GM19372 (cell line): ENCODE results near the gene FCRL3.
"Not testable (repeated sequence)": the region's sequence is repeated elsewhere in the genome, so short reads cannot be mapped to it uniquely, and the experiment has no call there.

Experiments used
- ATAC-seq: cut with Tn5 transposase; IDR thresholded peaks from one replicate; pipeline ENCODE4 v1.9.1; 2021; ENCODE audit warnings: mild to moderate bottlenecking, low read depth, moderate library complexity; ENCODE audit not compliant: unreplicated experiment

The FCRL3 gene

GRCh38 chr1:157700732-157701131, at the start of gene FCRL3:
Gene FCRL3, minus strand, starts transcription at chr1:157700769. Its CDS starts 280 bp downstream, at chr1:157700489.
- no peak for ATAC-seq

- no peak for ATAC-seq
Observed at GRCh38 chr1:157748262-157748817, 47.8 kb upstream of the FCRL3 start.

GRCh38 chr1:157739229-157739901, 38.8 kb upstream of the FCRL3 start:
- ATAC-seq = no peak

- ATAC-seq = not testable (repeated sequence)
Observed at GRCh38 chr1:157735991-157736390, 35.4 kb upstream of the FCRL3 start.

GRCh38 chr1:157734321-157734720, 33.8 kb upstream of the FCRL3 start:
- ATAC-seq = no peak

- no peak for ATAC-seq
Observed at GRCh38 chr1:157732755-157733154, 32.2 kb upstream of the FCRL3 start.

GRCh38 chr1:157725221-157725577, 24.6 kb upstream of the FCRL3 start:
- ATAC-seq = no peak

- no peak for ATAC-seq
Observed at GRCh38 chr1:157724537-157725220, 24.1 kb upstream of the FCRL3 start.

- ATAC-seq = no peak
Observed at GRCh38 chr1:157723157-157723556, 22.6 kb upstream of the FCRL3 start.

GRCh38 chr1:157721985-157722384, 21.4 kb upstream of the FCRL3 start:
- no peak for ATAC-seq

- no peak for ATAC-seq
Observed at GRCh38 chr1:157715736-157716135, 15.2 kb upstream of the FCRL3 start.

- no peak for ATAC-seq
Observed at GRCh38 chr1:157711802-157712201, 11.2 kb upstream of the FCRL3 start.

GRCh38 chr1:157704878-157705277, 4.3 kb upstream of the FCRL3 start:
- ATAC-seq = no peak

GRCh38 chr1:157703981-157704380, 3.4 kb upstream of the FCRL3 start:
- ATAC-seq = no peak

- ATAC-seq = no peak
Observed at GRCh38 chr1:157702308-157702825, 1.8 kb upstream of the FCRL3 start.

- no peak for ATAC-seq
Observed at GRCh38 chr1:157700305-157700704, 264 bp downstream of the FCRL3 start.

GRCh38 chr1:157697781-157698569, 2.6 kb downstream of the FCRL3 start:
- no peak for ATAC-seq

GRCh38 chr1:157696966-157697628, 3.5 kb downstream of the FCRL3 start:
- ATAC-seq = no peak

GRCh38 chr1:157695417-157695816, 5.2 kb downstream of the FCRL3 start:
- no peak for ATAC-seq

- ATAC-seq = no peak
Observed at GRCh38 chr1:157691285-157691920, 9.2 kb downstream of the FCRL3 start.
